ENCODE data around the gene LRP5.
A peak's percentile ranks its signal among the peaks of the same experiment; 100 is the strongest.

Gene LRP5

DNA sequence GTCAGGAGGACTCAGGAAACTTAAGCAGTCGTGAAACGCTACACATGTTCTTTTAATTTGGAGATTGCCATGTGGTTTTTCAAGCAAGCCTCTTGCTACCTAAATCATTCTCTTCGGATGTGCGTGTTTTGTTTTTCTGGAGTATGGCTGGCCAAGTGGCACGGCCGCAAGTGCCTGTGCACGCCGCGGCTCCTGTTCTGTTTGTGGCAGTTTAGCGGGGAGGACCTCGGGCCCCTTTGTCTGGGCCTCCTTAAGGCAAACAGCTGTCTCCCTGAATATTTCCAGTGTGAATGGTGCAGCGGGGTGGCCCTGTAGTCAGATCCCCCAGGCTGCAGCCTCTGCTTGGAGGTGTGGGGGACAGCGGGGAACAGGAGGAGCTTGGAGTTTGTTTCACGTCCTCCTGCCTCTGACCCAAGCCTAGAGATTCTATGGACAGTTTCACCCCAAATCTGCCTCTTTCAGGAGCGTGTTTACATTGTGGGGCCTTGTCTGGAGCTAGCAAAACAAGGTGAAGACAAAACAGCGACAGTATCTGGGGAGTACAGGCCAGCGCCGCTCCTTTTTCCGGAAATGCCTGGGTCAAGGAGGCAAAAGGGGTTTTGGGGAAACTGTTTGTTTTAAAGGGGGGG lies 1.3 kb downstream of the LRP5 start:
- Histone ChIP-seq H3K9me3 (no peaks in the 10 kb centered on the region), H3K4me3 (peak overlapping the region; percentile 79 to 82), H3K27ac (peak overlapping the region; percentile 86 to 89), H3K36me3 (no peaks in the 10 kb centered on the region), H3K27me3 (no peaks in the 10 kb centered on the region), H3K4me1 (peaks cover 5 to 55% (median 36%) of the 10 kb centered on the region in 4 donors)
- TF ChIP-seq, protein P1, sequence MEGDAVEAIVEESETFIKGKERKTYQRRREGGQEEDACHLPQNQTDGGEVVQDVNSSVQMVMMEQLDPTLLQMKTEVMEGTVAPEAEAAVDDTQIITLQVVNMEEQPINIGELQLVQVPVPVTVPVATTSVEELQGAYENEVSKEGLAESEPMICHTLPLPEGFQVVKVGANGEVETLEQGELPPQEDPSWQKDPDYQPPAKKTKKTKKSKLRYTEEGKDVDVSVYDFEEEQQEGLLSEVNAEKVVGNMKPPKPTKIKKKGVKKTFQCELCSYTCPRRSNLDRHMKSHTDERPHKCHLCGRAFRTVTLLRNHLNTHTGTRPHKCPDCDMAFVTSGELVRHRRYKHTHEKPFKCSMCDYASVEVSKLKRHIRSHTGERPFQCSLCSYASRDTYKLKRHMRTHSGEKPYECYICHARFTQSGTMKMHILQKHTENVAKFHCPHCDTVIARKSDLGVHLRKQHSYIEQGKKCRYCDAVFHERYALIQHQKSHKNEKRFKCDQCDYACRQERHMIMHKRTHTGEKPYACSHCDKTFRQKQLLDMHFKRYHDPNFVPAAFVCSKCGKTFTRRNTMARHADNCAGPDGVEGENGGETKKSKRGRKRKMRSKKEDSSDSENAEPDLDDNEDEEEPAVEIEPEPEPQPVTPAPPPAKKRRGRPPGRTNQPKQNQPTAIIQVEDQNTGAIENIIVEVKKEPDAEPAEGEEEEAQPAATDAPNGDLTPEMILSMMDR (IDR thresholded peaks at IDR 0.05) = no peak
- no peak for DNase-seq
- intact Hi-C loops (cut with DNase I; ENCODE audit: low total_unique reads) = loop anchor here (5.0 kb wide), 1 partner anchor 69 kb away; no protein-coding TSS in a partner anchor

DNA sequence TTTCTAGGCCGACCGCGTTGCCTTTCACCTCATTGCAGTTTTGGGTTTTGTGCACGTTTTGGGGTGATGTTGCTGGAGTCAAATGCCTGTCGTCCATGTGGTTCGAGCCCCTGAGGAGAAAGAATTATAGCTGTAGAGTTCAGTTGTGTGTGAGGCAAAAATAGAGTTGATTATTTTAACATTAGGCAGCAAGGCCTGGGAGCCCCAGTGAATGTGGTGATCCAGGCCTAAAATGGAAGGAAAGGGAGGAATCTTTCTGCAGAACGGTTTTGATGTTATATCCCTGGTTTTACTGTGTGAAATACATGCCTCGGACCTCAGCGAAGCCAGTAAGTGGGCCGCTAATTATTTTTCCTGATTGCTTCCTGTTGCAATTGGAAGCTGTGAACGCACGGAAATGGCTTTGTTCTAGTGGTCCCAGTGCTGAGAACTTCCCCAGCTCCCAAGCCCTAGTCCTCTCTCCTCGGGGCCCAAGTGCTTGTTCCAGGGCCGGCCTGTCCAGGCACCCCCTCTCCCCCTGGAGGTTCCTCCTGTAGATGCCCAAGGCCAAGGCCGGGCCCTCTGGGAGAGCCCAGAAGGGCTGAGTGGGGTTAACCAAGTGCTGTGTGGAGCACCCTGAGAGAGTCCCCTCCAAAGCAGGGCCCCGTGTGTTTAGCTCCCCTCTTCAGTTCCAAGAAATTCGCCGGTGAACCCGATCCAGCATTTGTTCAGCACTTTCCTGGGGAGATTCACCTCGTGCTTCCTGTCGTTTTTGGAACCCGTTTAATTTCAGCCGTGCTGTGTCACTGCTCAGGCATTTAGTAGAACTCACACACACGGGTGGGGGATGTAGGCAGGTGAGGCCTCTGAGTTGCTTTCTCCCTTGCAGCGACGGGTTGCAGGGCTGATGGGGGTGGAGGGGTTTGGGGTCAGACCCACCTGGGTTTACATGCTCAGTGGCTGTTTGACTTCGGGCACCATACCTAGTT lies 2.1 kb downstream of the LRP5 start:
- Histone ChIP-seq H3K27me3 (no peaks in the 10 kb centered on the region), H3K27ac (peak overlapping the region; percentile 86 to 89), H3K9me3 (no peaks in the 10 kb centered on the region), H3K36me3 (no peaks in the 10 kb centered on the region), H3K4me3 (peak overlapping the region; percentile 79 to 82), H3K4me1 (peaks cover 5 to 56% (median 36%) of the 10 kb centered on the region in 4 donors)
- DNase-seq = no peak
- TF ChIP-seq, protein P1 (IDR thresholded peaks at IDR 0.05) = no peak
- intact Hi-C loops (cut with DNase I; ENCODE audit: low total_unique reads) = loop anchor here (5.0 kb wide), 1 partner anchor 68 kb away; no protein-coding TSS in a partner anchor

DNA sequence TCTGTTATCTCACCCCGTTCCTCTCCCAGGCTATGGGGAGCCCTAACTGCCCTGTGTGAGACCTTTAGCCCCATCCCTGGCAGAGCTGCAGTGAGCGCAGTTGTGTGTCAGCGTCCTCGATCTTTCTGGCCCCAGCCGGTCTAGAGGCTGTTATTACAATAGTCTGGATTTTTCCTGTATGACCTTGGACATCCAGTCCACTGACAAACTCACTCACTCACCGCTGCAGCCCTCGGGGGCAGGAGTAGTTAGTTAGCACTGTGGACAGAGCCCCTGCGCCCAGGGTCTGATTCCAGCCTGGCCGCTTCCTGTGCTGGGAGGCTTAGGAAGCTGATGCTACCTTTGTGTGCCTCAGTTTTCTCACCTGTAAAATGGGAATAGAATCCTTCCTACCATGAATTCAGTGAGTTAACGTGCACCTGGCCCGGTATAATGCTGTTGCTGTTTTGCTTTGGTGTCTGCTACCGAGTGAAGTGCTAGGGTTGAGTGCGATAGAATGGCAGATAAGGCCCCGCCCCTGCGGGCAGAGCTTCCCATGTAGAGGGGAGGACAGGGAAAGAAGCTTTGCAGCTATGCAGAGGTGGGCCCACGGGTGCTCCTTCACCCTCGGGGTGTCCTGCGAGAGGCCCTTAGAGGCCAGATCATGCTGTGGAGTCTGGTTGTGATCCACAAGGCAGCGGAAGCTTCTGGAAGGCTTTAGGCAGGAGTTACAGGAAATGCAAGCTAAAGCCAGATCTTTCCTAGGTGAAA lies 3.0 kb downstream of the LRP5 start:
- DNase-seq = no peak
- peak overlapping the region; percentile 79 to 82 for H3K4me3 ChIP-seq
- intact Hi-C loops (cut with DNase I; ENCODE audit: low total_unique reads) = no loop called here
- no peaks in the 10 kb centered on the region for H3K9me3 ChIP-seq
- H3K27me3 ChIP-seq = no peaks in the 10 kb centered on the region
- H3K4me1 ChIP-seq = peaks cover 5 to 63% (median 36%) of the 10 kb centered on the region in 4 donors
- TF ChIP-seq, protein P1 (IDR thresholded peaks at IDR 0.05) = no peak
- peak overlapping the region; percentile 86 to 89 for H3K27ac ChIP-seq
- no peaks in the 10 kb centered on the region for H3K36me3 ChIP-seq

DNA sequence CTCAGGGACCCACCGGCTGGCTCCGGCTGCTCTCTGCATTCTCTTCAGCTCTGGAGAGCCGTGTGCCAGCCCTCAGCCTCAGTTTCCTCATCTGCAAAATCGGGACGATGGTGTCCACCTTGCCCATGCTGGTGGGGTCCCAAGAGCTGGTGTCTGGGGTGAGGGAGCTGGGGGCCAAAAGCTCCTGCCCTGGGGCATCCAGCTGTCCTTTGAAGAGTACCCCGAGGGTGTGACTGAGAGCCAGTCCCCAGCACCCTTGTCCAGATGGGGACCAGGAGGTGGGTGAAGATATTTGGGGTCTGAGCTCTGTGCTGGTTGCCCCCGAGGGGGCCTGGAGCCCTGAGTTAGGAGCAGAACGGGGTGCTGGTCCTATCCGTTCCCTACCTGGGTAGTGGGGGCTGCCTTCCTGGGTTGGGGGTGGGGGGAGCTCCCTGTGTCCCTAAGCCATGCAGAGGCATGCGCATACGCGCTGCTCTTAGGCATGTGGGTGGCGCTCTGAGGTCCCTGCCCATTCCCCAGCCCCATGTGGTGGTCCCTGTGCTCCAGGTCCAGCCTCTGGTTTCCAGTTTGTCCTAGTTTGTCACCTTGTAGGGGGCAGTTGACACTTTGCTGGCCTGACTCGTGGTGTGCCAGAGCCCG lies 4.9 kb downstream of the LRP5 start:
- Histone ChIP-seq H3K9me3 (no peaks in the 10 kb centered on the region), H3K36me3 (no peaks in the 10 kb centered on the region), H3K4me1 (peaks cover 5 to 70% (median 46%) of the 10 kb centered on the region in 4 donors), H3K27me3 (no peaks in the 10 kb centered on the region), H3K4me3 (peak overlapping the region in 1 of 2 donors; percentile 18), H3K27ac (peak overlapping the region; percentile 66 to 89)
- TF ChIP-seq, protein P1 (IDR thresholded peaks at IDR 0.05) = no peak
- intact Hi-C loops (cut with DNase I; ENCODE audit: low total_unique reads) = no loop called here
- DNase-seq = no peak

All from tibial artery (tissue), 4 donors.